Activated CD8-positive, alpha-beta memory T cell treated with anti-CD3 and anti-CD28 coated beads, Interleukin-2, amount 50 U/mL, for 4 hours (primary cell): ENCODE data around the gene HNRNPAB.
"Not testable (repeated sequence)": the region's sequence is repeated elsewhere in the genome, so short reads cannot be mapped to it uniquely, and the experiment has no call there.

Experiments used
- DNase-seq: peaks from one replicate; pipeline ENCODE4 v3.0.0-alpha.2; 2020

Gene HNRNPAB

DNA sequence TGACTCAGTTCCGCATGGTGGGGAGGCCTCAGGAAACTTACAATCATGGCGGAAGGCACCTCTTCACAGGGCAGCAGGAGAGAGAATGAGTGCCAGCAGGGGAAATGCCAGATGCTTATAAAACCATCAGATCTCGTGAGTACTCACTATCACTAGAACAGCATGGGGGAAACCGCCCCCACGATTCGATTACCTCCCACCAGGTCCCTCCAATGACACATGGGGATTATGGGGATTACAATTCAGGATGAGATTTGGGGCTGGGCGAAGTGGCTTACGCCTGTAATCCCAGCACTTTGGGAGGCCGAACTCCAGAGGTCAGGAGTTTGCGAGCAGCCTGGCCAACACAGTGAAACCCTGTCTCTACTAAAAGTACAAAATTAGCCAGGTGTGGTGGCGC, 6.2 kb upstream of the HNRNPAB start:
- not testable (repeated sequence) for DNase-seq

DNA sequence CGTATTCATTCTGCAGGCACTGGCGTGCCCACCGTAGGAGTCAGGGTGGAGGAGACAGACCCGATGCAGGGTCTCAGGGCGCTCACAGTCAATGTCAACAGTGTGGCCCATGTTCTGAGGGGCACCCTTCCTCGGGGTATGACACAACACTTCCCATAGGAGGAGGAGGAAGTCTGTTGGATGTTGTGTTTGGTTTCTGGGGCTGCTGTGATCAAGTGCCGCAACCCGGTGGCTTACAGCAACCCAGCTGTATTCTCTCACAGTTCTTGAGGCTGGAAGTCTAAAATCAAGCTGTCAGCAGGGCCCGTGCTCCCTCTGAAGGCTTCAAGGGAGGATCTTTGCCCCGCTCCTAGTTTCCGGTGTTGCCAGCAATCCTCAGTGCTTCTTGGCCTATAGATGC, 5.6 kb upstream of the HNRNPAB start:
- DNase-seq, result no peak

DNA sequence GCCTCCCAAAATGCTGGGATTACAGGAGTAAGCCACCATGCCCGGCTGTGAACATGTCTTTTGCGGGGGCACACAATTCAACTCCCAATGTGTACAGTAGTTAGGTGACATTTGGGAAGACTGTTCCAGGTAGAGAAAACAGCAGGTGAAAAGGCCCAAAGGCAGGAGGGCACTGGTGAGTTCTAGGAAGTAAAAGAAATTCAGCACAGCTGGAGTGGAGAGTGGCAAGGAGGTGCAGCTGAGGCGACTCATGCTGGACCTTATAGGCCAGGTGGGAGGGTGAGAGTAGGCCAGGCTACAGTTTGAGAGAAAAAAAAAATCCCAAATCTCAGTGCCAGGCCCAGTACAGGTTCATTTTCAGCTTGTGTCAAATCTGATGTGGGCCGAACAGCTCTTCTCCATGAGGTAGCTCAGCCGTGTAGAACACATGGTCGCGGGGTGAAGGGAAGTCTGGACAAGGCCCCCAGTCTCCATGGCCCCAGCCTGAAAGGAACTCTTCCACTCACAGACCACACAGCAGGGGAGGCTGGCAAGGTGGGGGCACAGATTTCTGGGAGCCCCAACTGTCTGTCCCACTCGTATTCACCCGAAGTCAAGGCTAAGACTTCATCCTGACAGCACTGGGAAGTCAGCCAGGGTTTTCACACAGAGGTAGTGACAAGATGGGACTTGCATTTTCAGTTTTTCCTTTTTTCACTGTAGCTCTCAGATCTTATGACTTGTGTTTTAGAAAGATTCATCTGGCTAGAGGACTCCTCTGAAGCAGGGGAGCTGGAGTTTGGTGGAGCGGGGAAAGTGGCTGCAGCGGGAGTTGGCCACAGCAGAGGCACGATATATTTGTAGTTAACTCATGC, 4.5 kb upstream of the HNRNPAB start:
- no peak for DNase-seq

DNA sequence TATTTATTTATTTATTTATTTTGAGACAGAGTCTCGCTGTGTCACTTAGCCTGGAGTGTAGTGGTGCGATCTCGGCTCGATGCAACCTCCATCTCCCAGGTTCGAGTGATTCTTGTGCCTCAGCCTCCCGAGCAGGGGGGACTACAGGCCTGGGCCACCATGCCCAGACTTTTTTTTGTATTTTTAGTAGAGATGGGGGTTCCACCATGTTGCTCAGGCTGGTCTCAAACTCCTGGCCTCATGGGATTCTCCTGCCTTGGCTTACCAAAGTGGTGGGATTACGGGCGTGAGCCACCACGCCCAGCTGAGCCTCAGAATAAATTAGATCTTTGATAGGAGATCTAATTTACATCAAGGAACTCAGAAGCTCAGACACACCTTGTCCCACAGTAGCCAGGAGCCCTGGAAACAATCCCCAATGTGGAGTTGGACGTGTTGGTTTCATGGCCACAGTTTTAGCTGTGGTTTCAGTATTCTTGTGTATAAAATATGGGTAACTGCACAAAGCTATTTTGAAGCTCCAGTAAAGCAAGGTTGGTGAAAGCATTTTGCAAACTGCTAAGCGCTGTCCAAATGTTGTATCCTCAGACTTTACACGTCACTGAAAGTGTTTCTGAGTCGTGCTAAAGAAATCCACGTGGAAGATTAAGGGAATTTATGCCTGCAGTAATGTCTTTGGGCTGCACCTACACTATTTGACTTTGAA, 3.0 kb upstream of the HNRNPAB start:
- DNase-seq, result no peak

DNA sequence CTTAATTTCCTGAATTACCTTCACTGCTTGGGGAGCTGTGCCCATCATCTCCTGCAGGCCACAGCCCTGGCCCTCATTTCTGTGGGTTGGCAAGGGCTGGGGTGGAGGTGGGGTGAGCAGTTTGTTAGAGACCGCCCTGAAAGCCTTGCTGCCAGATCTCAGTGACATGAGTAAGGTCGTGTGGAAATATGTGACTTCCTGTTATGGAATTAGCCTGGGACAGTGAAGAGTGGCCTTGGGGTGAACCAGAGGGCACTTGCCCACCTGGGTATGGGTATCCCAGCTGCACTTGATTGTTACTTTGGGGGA, 2.5 kb upstream of the HNRNPAB start:
- DNase-seq, result no peak

DNA sequence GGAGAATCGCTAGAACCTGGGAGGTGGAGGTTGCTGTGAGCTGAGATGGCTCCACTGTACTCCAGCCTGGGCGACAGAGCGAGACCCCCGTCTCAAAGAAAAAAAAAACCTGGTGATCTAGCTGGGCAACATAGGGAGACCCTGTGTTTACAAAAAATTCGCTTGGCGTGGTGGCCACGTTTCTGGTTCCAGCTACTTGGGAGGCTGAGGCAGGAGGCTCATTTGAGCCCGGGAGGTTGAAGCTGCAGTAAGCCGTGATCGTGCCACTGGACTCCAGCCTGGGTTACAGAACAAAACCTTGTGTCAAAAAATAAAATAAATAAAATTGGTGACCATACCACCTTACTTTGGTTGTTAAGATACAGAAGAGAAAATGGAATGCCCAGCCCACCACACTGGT, 1.8 kb upstream of the HNRNPAB start:
- DNase-seq, result no peak

DNA sequence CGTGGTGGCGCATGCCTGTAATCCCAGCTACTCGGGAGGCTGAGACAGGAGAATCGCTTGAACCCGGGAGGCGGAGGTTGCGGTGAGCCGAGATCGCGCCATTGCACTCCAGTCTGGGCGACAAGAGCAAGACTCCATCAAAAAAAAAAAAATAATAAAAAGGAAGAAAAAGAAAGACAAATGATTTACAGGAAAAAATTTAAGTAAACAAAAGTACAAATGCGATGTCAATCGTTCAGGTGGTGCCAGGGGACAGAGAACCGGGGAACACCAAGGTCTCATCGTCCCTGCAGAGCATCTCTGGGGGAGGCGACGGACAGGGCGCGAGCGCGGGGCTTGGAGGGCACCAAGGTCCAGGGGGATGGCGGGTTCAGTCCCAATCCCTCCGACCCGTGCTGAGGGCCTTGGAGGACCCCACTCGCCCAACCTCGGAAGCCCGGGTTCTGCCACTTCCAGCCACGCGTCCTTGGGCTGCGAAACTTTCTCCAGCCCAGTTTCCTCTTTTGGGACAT, 607 bp upstream of the HNRNPAB start:
- no peak for DNase-seq

DNA sequence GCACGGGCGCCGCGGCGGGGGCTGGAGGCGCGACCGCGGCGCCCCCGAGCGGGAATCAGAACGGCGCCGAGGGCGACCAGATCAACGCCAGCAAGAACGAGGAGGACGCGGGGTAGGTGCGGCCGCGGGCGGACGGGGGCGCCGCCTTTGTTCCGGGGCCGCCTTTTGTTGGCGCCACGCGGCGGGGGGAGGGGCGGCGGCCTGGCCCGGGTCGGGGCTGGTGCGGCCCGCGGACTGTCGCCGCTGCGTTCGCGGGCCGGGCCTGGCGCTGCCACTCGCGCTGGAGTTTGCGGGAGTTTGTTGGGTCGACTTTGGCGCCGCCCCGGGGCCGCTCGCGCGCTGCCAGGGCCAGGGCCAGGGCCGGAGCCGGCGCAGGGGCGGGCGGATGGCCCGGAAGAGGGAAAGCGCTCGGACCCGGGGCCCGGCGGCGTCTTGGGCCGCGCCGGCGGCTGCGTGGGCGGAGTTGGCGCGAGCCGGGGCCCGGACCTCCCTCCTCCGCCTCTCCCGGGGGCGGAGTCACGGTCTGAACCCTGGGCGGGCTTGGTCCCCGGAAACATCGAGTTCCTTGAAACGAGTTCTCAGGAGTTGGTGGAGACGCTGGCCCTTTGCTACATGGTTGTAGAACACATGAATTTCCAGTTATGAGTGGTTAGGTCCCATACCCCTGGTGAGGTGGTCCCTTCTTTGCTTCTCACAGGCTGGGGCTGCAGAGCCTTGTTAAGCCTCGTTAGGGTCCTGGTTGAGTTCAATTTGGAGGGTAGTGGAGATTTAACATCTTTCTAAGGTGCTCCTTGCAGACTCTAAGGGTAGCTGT, 809 bp downstream of the HNRNPAB start:
- peak; percentile 75 for DNase-seq

DNA sequence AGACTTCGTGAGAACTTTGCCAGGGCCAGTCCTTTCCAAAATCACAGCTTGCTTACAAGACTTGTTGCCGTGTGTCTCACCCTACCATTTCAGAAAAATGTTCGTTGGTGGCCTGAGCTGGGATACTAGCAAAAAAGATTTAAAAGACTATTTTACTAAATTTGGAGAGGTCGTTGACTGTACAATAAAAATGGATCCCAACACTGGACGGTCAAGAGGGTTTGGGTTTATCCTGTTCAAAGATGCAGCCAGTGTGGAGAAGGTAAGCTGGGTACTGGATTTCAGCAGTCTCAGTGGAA, 1.4 kb downstream of the HNRNPAB start:
- no peak for DNase-seq

DNA sequence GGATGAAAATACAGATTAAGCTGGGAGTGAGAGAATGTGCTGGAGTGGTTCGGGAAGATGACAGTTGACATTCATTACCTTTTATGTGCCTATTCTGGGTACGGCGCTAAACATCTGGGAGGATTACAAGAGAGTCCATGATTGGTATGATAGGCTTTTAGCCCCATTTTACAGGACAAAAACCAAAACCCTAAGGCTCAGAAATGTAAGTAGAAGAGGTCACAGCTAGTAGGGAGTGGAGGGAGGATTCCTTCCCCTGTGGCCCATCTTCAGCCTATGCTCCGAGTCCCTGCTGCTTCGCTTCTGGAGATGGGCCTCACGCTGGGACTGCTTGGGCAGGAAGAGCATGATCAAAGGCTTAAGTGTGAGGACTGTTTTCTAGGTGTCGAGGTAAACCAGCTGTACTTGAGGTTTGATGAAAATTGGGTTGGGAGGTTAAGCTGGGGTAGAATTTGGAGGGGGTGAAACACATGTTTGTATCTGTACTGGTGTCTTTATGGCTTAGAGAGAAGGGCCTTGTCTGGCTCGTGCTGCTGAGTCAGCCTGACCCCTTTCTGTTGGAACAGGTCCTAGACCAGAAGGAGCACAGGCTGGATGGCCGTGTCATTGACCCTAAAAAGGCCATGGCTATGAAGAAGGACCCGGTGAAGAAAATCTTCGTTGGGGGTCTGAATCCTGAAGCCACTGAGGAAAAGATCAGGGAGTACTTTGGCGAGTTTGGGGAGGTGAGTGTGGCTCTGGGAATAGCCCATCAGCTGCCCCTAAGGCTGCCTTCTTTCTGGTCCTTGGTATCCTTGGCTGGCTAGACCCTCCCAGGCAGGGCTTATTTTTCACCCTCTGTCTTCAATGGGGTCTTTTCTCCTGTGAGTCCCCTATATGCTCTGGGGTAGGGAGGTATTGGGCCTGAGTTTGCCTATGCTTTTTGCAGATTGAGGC, 2.1 kb downstream of the HNRNPAB start:
- peak; percentile 17 for DNase-seq

DNA sequence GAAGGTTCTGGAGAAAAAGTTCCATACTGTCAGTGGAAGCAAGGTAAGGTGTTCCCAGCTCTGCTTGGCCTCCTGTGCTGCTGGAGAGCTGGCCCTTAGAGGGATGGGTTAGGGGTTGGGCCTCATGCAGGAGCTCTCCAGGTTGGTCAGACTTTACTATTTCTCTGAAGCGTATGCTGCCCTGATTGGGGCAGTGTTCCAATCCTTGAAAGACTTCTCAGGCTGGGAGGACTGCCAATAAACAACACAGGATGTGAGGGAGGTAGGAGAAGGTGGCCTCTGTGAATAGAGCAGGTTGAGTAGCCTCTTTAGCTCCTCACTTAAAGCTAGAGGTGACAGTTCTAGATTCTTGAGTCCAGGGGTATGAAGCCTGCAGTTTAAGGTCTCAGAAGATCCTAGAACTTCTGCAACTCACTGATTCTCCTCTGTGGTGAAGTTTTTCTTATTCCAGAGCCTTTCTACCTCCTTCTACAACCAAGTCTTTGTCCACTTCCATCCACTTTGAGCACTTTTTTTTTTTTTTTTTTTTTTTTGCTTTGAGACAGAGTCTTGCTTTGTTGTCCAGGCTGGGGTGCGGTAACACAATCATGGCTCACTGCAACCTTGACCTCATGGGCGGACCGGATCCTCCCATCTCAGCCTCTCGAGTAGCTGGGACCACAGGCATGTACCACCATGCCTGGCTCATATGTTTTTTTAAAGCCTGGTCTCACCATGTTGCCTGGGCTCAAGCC, 3.0 kb downstream of the HNRNPAB start:
- peak; percentile 8 for DNase-seq

DNA sequence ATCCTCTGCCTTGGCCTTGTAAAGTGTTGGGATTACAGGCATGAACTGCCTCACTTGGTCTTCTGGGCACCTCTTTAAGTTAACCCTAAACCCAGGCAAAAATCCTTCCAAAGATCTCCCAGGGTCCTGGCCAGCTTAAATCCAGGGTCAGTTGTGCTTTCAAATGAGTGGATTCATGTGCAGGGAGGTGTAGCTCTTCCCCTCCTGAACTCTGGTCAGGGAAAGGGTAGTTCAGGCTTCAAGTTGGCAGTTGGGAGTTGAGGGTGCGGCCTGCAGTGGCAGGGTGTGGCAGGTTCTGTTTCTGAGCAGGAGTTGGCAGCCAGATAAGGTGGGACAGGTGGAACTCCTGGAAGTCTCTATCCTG, 3.6 kb downstream of the HNRNPAB start:
- DNase-seq, result peak; percentile 8

DNA sequence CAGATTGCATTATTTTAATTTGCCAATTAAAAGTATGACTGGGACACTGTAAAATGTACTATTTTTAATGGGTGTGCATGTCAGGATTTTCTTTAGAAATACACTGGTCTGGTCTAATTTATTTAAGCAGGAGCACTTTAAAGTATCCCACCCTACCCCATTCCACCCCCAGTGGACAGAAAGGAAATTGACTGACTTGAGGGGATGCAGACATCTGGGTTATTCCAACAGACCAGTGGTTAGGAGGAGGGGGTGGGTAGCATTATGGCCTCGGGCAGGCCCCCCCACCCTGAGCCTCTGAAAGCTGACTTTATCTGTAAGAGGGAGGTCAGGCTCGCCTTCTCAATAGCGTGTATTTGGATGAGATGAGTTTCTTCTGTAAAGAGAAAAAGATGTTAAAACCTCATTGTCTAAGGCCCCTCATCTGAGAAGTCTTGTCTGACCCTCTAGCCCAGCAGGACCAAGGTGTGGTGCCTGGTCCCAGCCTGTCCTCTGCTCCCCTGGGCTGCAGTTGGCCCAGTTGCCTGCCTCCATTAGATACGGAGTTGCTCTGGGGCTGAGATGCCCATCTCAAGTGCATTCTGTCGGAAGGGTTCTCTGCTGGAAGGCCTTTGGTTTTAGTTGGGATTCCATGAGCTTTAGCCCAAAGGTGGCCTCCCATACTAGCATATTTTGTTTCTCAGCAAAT, 4.4 kb downstream of the HNRNPAB start:
- peak; percentile 9 for DNase-seq

DNA sequence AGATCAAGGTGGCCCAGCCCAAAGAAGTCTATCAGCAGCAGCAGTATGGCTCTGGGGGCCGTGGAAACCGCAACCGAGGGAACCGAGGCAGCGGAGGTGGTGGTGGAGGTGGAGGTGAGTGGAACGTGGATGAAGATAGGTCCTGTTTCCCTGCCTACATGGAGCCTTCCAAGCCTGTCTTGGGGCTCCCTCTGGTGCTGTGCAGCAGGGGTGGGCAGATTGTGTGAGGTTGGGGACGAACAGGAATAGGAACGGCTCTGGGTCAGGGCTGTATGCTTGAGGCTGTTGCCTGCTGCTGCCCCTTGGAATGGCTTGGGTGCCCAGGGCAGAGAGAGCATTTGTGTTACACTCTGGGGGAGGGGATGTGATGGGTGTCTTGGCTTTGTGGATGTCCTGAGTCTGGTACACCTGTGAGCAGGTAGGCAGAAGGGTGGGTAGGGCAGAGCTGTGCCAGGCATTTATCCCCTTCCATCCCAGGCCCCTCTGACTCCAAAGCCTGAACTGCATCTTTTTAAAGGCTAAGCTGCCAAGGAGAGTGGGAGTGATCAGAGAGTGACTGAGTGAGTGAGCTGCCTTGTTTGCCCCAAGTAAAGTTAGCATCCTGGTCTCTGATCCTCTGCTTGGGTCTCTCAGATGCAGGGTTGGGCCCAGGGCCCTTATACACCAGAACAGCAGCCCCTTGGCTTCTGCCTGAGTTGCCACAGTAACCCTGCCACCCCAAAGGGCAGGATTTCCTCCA, 5.2 kb downstream of the HNRNPAB start:
- no peak for DNase-seq

DNA sequence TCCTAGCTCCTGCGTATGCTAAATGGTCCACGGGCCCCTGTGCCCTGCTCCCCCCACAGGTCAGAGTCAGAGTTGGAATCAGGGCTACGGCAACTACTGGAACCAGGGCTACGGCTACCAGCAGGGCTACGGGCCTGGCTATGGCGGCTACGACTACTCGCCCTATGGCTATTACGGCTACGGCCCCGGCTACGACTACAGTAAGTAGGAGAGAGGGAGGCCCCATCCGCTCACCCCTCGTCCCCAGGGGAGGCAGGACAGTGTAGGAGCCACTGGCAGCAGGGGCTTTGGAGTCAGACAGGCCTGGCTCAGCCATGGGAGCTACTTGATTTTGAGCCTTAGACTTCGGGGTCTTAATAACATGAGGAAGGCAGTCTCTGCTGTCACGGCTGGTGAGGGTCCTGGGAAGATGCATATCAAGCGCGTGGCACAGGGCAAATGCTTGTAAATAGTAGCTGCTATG, 5.8 kb downstream of the HNRNPAB start:
- no peak for DNase-seq

DNA sequence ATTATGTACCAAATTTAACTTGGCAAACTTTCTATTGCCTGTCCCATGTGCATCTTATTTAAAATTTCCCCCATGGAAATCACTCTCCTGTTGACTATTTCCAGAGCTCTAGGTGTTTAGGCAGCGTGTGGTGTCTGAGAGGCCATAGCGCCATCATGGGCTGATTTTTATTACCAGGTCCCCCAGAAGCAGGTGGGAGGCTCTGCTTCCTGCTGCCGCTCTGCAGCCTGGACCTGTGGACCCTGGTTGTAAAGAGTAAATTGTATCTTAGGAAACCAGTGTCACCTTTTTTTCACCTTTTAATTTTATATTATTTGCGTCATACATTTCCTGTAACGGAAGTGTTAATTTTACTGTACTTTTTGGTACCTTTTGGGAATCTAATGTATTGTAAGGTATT, 6.4 kb downstream of the HNRNPAB start:
- no peak for DNase-seq

DNA sequence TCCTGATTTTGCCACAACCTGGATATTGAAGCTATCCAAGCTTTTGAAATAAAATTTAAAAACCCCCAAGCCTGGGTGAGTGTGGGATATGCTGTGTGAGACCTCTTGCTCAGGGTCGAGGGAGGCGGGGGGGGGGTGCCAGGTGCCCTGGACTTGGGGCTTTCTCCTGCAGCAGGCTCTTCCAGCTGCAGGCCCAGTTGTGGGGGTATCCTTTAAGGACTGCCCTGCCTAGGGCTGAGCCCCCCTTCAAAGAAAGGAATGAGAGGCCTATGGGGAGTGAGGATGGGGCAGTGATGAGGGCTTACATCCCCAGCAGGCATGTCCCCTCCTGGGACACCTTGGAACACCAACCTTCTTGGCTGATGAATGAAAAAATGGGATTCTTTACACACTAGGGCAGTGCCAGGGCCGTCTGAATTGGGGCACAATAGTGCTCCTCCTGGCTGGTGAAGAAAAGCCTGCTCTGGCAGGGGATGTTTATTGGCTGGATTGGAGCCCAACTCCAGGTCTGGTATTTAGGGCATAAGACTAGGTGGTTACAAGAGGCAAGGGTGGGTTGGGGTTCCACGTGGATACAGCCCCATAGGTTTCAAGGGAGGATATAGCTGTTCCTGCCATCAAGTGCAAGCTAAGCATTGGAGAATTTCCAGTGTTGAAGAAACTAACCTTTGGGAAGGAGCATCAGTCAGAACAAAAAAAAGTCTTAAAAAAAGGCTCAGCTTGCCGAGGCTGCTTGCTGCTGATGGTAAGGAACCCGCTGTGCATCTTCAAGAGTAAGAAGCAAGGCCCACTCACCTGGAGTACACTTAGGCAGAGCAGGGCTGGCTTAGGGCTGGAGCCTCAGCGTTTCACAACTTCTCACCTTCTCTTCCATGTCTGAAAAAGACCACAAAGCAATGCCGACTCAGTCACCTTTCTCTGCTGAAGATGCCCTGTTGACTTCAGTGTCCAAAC, 7.0 kb downstream of the HNRNPAB start:
- DNase-seq, result no peak

DNA sequence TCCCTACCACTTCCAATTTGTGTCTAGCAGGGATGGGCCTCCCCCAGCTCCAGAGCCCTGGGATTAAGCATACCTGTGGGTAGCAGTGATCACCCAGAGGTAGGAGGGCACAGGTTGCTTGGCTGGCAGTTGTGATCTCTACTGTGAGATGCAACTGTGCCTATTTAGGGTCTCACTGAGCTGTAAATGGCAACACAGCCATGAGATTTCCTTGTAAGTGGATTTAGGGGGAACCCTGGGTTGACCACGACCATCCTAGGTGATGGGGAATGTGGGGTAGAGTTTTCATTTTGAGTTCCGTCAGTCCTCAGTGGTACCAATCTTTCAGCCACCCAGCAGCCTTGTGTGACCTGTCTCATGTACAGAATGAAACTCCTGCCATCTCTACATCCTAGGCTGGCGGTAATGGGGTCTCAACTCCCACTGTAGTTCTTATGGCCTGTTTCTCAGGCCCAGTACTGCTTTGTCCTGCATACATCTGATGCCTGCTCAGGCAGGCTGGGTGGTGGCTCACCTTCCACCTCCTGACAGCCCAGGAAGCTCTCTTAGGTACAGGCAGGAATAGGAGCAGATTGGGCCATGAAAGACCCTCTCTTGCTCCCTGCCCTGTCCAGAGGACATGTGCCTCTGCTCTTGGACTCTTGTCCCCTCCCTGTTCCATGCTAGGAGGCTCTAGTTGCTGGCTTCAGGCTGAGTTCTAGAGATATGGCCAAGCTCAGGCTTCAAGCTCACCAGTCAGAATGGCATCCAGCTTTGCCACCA, 8.1 kb downstream of the HNRNPAB start:
- DNase-seq, result no peak
